ENCODE data around the gene FAM222B.
A peak's percentile ranks its signal among the peaks of the same experiment; 100 is the strongest.

FAM222B gene

DNA sequence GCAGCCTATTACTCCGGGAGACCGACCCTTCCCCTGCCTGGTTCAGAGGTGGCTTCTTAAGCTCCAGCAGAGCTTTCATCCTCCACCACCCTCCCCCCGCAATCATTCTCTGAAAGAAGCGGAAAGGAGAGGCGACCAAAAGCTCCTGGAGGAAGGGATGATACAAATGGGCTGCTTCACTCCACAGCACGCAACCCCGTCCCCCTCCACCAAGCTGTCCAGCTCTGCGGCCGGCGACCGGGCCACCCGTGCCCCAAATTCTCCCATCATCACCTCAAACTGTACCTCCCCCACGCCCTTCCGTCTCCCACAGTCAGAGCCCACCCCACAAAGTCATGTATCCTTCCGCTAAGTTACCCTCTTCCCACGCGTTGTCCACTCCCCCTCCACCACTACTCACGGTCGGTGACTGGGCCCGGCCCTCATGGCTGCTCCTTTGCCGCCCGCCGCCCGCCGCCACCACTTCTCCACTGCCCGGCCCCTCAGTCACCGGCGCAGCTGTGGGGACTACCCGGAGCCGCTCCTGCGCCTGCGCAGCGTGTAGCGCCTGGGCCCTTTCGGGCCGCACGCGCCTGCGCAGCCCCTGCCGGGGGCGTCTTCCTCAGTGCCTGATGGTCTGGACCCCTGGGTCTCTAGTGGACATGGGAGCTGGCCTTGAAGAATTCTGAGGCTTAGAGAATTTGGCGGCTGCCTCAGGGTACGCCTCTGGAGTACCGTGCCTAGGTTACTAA is at the start of gene FAM222B (continued):
- TF ChIP-seq ZNF132 (tag by site-specific recombination; IDR thresholded peaks at IDR 0.05; ENCODE audit: borderline replicate concordance) (no peak), YY1 (tag by site-specific recombination; IDR thresholded peaks at IDR 0.05) (peak; percentile 55; the same call in 1 of the 2 replicates), ZBTB48 (tag by site-specific recombination; IDR thresholded peaks at IDR 0.05) (peak; percentile 81), SCRT1 (tag by site-specific recombination; IDR thresholded peaks at IDR 0.05; ENCODE audit: borderline replicate concordance) (no peak), ZNF791 (tag by site-specific recombination; IDR thresholded peaks at IDR 0.05) (no peak), ZNF302 (tag by site-specific recombination; IDR thresholded peaks at IDR 0.05; ENCODE audit: low read depth) (no peak), ZNF558 (tag by site-specific recombination; IDR thresholded peaks at IDR 0.05) (no peak), ZNF426 (tag by site-specific recombination; IDR thresholded peaks at IDR 0.05) (no peak), ZNF664 (tag by site-specific recombination; IDR thresholded peaks at IDR 0.05) (no peak), SETDB1 (IDR thresholded peaks at IDR 0.05; ENCODE audit: insufficient read length, low read length) (no peak), ZNF776 (tag by site-specific recombination; IDR thresholded peaks at IDR 0.05; ENCODE audit: borderline replicate concordance) (no peak), BCL11B (tag by site-specific recombination; IDR thresholded peaks at IDR 0.05; ENCODE audit: low read depth) (peak; percentile 45; the same call in 1 of the 2 replicates), ZNF747 (tag by site-specific recombination; IDR thresholded peaks at IDR 0.05) (no peak), ZBTB20 (tag by site-specific recombination; IDR thresholded peaks at IDR 0.05) (peak; percentile 83; the same call in 1 of the 2 replicates), ZNF214 (tag by site-specific recombination; IDR thresholded peaks at IDR 0.05; ENCODE audit: borderline replicate concordance) (no peak), GLI2 (tag by site-specific recombination; IDR thresholded peaks at IDR 0.05; ENCODE audit: borderline replicate concordance, low read depth) (no peak), ZNF335 (tag by site-specific recombination; conservative IDR thresholded peaks at IDR 0.05) (peak; percentile 98), GFI1B (tag by site-specific recombination; IDR thresholded peaks at IDR 0.05) (no peak)
- TF ChIP-seq, protein P1, sequence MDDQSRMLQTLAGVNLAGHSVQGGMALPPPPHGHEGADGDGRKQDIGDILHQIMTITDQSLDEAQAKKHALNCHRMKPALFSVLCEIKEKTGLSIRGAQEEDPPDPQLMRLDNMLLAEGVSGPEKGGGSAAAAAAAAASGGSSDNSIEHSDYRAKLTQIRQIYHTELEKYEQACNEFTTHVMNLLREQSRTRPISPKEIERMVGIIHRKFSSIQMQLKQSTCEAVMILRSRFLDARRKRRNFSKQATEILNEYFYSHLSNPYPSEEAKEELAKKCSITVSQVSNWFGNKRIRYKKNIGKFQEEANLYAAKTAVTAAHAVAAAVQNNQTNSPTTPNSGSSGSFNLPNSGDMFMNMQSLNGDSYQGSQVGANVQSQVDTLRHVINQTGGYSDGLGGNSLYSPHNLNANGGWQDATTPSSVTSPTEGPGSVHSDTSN (CRISPR knock-in tag; IDR thresholded peaks at IDR 0.05) = no peak
- TF ChIP-seq, protein P2, sequence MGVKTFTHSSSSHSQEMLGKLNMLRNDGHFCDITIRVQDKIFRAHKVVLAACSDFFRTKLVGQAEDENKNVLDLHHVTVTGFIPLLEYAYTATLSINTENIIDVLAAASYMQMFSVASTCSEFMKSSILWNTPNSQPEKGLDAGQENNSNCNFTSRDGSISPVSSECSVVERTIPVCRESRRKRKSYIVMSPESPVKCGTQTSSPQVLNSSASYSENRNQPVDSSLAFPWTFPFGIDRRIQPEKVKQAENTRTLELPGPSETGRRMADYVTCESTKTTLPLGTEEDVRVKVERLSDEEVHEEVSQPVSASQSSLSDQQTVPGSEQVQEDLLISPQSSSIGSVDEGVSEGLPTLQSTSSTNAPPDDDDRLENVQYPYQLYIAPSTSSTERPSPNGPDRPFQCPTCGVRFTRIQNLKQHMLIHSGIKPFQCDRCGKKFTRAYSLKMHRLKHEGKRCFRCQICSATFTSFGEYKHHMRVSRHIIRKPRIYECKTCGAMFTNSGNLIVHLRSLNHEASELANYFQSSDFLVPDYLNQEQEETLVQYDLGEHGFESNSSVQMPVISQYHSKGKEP (tag by site-specific recombination; IDR thresholded peaks at IDR 0.05) = no peak
- TF ChIP-seq, protein P3, sequence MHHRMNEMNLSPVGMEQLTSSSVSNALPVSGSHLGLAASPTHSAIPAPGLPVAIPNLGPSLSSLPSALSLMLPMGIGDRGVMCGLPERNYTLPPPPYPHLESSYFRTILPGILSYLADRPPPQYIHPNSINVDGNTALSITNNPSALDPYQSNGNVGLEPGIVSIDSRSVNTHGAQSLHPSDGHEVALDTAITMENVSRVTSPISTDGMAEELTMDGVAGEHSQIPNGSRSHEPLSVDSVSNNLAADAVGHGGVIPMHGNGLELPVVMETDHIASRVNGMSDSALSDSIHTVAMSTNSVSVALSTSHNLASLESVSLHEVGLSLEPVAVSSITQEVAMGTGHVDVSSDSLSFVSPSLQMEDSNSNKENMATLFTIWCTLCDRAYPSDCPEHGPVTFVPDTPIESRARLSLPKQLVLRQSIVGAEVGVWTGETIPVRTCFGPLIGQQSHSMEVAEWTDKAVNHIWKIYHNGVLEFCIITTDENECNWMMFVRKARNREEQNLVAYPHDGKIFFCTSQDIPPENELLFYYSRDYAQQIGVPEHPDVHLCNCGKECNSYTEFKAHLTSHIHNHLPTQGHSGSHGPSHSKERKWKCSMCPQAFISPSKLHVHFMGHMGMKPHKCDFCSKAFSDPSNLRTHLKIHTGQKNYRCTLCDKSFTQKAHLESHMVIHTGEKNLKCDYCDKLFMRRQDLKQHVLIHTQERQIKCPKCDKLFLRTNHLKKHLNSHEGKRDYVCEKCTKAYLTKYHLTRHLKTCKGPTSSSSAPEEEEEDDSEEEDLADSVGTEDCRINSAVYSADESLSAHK (tag by site-specific recombination; IDR thresholded peaks at IDR 0.05) = no peak; the same call in 1 of the 2 replicates
- TF ChIP-seq, protein P4, sequence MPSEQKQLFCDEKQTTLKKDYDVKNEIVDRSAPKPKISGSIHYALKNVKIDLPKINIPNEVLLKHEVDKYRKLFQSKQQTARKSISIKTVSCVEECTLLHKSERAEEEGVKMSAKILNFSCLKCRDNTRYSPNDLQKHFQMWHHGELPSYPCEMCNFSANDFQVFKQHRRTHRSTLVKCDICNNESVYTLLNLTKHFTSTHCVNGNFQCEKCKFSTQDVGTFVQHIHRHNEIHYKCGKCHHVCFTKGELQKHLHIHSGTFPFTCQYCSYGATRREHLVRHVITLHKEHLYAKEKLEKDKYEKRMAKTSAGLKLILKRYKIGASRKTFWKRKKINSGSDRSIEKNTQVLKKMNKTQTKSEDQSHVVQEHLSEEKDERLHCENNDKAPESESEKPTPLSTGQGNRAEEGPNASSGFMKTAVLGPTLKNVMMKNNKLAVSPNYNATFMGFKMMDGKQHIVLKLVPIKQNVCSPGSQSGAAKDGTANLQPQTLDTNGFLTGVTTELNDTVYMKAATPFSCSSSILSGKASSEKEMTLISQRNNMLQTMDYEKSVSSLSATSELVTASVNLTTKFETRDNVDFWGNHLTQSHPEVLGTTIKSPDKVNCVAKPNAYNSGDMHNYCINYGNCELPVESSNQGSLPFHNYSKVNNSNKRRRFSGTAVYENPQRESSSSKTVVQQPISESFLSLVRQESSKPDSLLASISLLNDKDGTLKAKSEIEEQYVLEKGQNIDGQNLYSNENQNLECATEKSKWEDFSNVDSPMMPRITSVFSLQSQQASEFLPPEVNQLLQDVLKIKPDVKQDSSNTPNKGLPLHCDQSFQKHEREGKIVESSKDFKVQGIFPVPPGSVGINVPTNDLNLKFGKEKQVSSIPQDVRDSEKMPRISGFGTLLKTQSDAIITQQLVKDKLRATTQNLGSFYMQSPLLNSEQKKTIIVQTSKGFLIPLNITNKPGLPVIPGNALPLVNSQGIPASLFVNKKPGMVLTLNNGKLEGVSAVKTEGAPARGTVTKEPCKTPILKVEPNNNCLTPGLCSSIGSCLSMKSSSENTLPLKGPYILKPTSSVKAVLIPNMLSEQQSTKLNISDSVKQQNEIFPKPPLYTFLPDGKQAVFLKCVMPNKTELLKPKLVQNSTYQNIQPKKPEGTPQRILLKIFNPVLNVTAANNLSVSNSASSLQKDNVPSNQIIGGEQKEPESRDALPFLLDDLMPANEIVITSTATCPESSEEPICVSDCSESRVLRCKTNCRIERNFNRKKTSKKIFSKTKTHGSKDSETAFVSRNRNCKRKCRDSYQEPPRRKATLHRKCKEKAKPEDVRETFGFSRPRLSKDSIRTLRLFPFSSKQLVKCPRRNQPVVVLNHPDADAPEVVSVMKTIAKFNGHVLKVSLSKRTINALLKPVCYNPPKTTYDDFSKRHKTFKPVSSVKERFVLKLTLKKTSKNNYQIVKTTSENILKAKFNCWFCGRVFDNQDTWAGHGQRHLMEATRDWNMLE (tag by site-specific recombination; conservative IDR thresholded peaks at IDR 0.05; ENCODE audit: low read depth) = no peak
- TF ChIP-seq, protein P5, sequence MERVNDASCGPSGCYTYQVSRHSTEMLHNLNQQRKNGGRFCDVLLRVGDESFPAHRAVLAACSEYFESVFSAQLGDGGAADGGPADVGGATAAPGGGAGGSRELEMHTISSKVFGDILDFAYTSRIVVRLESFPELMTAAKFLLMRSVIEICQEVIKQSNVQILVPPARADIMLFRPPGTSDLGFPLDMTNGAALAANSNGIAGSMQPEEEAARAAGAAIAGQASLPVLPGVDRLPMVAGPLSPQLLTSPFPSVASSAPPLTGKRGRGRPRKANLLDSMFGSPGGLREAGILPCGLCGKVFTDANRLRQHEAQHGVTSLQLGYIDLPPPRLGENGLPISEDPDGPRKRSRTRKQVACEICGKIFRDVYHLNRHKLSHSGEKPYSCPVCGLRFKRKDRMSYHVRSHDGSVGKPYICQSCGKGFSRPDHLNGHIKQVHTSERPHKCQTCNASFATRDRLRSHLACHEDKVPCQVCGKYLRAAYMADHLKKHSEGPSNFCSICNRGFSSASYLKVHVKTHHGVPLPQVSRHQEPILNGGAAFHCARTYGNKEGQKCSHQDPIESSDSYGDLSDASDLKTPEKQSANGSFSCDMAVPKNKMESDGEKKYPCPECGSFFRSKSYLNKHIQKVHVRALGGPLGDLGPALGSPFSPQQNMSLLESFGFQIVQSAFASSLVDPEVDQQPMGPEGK (tag by site-specific recombination; IDR thresholded peaks at IDR 0.05) = peak; percentile 95
- TF ChIP-seq, protein P6, sequence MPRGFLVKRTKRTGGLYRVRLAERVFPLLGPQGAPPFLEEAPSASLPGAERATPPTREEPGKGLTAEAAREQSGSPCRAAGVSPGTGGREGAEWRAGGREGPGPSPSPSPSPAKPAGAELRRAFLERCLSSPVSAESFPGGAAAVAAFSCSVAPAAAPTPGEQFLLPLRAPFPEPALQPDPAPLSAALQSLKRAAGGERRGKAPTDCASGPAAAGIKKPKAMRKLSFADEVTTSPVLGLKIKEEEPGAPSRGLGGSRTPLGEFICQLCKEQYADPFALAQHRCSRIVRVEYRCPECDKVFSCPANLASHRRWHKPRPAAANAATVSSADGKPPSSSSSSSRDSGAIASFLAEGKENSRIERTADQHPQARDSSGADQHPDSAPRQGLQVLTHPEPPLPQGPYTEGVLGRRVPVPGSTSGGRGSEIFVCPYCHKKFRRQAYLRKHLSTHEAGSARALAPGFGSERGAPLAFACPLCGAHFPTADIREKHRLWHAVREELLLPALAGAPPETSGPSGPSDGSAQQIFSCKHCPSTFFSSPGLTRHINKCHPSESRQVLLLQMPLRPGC (tag by site-specific recombination; IDR thresholded peaks at IDR 0.05) = peak; percentile 69

Measured in HEK293 (cell line).